GM11168 (cell line): ENCODE data around the gene AKAP8L.
"Not testable (repeated sequence)": the region's sequence is repeated elsewhere in the genome, so short reads cannot be mapped to it uniquely, and the experiment has no call there.

Experiments
- in situ Hi-C: fragments of 300-500 bp; cut with MboI; formaldehyde crosslinking; loops from one replicate; pipeline ENCODE4 v1.12.0; 2022; ENCODE audit warnings: low sequenced_read_pairs; ENCODE audit not compliant: unreplicated experiment

The AKAP8L gene

DNA sequence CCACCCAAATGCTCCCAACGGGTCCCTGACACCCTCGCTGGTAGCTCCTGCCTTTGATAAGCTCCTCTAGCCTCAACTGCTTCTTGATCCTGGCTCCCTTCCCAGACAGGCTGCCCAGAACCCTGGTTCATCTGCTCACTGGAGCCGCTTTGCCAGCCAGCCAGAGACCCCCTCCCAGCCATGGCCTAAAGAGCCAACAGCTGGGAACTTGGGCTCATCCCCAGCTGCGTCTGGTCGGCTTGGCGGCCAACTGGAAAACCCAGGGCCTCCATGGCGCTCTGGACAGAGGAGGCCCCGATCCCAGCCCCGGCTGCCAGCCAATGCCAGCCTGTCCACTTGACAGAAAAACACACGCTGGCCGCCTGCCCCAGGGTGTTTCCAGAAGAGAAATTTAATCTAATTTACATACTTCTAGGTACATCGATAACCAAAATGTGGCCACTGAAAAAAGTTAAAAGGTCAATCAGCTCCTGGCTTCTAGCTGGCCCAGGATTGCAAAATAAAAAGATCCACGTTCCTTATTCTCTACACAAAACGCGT is 3.0 kb upstream of the AKAP8L start:
- in situ Hi-C loops: no loop called here

GRCh38 chr19:15421136-15421695 is 2.4 kb upstream of the AKAP8L start:
- in situ Hi-C loops: no loop called here

- in situ Hi-C loops: loop anchor here (5.0 kb wide), 1 partner anchor 133 kb away; no protein-coding TSS in a partner anchor
Observed at GRCh38 chr19:15419413-15420025, 731 bp upstream of the AKAP8L start.

GRCh38 chr19:15418231-15418578 is 583 bp downstream of the AKAP8L start:
- in situ Hi-C loops: loop anchor here (5.0 kb wide), 1 partner anchor 134 kb away; no protein-coding TSS in a partner anchor

GRCh38 chr19:15417699-15418098 is 1.1 kb downstream of the AKAP8L start:
- in situ Hi-C loops: loop anchor here (5.0 kb wide), 1 partner anchor 135 kb away; no protein-coding TSS in a partner anchor

GRCh38 chr19:15412832-15413231 is 6.0 kb downstream of the AKAP8L start:
- in situ Hi-C loops: no loop called here

DNA sequence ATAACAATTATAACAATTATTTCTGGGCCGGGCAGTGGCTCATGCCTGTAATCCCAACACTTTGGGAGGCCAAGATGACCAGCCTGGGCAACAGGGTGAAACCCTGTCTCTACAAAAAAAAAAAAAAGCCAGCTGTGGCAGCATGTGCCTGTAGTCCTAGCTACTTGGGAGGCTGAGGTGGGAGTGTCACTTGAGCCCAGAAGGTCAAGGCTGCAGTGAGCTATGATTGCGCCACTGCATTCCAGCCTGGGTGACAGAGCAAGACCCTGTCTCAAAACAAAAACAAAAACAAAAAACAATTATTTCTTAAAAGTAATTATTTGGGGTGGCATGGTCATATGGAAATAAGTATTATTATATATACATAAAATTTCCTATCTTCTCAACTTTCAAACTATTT is 7.4 kb downstream of the AKAP8L start:
- in situ Hi-C loops: not testable (repeated sequence)

DNA sequence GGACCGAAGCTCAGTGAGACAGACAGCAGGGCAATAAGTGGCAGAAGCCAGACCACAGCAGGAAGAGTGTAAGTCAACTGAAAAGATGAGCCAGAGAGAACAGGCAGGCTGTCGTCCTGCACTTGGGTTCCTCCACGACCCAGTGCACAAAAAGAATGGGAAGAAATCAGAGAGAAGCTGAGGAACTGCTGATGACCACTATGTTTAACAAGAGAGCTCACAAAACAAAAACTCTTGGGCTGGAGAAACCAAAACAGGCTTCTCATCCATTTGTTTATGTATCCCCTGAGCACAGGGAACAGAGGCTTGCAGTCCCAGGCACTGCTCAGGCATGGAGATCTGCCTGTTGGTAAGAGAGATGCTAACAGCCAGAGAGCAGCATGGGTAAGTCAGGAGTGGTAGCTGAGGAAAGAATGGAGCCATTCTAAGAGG is 14.0 kb downstream of the AKAP8L start:
- in situ Hi-C loops: no loop called here

DNA sequence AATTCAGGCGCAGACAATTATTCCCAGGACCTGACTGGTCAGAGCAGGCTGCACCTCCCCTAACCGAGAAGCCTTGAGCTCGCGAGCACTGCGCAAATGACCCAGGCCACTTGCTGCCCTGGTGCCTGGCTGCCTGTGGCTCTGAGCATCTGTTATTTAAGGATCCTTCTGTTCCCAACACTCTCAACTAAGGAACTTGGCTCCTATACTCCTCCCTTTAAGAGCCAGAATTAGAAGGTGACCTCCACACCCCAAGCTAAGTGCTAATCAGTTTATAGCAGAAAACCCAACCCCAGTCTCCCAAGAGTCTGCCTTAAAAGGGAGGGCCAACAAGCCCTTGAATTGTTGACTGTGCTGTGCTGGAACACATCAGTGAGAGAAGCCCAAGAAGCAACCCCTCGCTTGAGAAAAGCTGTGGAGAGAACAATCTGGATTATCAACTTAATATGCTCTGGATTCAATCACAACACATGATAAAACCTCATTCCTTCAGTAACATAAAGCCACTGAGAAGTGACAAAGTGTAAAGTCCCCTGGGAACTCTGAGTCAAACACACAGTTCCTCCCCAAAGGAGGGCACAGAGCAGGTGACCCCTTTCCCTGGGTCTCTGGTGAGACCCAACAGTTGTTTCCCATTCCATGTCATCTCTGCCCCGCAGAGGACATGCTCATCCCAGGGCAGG is 14.6 kb downstream of the AKAP8L start:
- in situ Hi-C loops: no loop called here

GRCh38 chr19:15403151-15403531 is 15.6 kb downstream of the AKAP8L start:
- in situ Hi-C loops: no loop called here

GRCh38 chr19:15402411-15403150 is 16.2 kb downstream of the AKAP8L start:
- in situ Hi-C loops: no loop called here

DNA sequence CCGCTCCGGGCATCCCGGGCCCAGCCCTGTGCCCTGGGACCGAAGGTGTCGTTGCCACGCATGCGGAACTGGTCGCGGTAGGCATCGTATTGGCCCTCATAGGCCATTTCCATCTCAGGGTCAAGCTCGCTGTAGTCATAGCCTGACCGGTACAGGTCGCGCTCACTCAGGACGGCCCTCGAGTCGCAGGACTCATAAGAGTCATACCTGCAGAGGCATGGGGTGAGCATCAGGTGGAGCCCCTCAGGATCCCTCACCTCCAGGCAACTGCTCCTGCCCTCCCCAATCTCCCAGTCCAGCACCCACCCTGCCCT is 17.4 kb downstream of the AKAP8L start:
- in situ Hi-C loops: no loop called here

DNA sequence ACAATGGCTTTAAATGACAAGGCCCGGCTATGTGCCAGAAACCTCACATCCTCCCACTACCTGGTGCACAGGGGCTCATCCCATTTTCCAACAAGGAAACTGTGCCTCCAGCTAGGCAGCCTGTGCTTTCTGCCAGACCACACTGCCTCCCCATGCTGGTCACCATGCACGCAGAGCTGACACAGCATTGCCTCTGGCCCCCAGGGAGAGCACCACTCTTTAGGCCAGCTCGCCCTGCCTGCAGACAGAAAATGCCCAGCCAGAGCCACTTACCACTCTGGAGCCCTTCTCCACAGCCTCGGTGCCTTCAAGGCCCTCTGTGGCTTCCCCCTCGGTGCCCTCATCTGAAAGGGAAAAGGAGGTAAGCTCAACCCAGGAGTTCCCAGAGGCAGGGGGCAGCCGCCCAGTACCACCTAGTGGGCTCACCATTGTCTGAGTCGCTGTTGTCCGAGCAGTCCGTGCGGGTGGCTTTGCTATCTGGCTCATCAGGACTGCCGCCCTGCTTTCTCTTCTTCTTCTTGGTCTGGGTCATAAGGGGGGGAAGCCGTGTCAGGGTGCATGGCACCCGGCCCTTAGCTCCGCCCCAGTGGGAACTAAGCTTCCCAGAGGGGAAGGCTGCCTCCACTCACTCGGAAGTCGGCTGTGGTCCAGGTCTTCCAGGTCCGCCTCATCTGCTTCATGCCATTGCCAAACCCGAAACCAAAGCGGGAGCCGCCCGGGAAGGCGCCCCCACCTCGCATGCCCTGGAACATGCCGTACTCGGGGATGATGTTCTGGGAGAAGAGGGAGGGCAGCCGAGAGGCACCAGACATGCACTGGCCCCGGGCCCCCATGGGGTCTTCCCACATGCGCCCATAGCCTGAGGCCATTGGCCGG is 18.0 kb downstream of the AKAP8L start:
- in situ Hi-C loops: no loop called here

DNA sequence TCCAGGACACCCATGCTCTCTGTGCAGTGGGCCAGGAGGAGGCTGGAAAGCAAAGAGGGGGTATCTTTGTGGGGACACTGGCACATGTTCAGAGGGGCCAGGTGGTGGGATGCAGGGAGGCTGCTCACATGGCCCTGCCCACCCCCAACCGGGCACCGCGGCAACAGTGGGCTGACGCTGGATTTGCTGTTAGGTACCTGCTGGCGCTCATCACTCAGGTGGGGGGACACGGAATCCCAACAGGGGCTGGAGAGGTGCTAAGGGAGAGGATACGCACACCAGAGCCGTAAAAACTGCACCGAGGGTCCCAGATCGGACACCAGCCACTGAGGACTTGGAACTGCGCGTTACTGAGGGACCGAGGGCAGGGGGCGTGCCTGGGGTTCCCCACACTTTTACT is 19.2 kb downstream of the AKAP8L start:
- in situ Hi-C loops: no loop called here

DNA sequence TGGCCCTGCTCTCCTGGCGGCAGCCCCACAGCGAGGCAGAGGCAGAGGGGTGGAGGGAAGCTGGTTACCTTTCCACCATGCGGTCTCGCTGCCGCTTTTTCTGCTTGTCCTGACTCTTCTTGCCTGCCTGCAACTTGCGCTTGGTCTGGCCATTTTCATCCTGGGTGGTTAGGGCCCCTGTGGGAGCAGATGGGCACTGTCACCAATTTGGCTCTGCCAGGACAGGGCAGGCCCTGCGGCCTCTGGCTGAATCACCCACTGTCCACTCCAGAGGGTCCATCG is 19.6 kb downstream of the AKAP8L start:
- in situ Hi-C loops: no loop called here

DNA sequence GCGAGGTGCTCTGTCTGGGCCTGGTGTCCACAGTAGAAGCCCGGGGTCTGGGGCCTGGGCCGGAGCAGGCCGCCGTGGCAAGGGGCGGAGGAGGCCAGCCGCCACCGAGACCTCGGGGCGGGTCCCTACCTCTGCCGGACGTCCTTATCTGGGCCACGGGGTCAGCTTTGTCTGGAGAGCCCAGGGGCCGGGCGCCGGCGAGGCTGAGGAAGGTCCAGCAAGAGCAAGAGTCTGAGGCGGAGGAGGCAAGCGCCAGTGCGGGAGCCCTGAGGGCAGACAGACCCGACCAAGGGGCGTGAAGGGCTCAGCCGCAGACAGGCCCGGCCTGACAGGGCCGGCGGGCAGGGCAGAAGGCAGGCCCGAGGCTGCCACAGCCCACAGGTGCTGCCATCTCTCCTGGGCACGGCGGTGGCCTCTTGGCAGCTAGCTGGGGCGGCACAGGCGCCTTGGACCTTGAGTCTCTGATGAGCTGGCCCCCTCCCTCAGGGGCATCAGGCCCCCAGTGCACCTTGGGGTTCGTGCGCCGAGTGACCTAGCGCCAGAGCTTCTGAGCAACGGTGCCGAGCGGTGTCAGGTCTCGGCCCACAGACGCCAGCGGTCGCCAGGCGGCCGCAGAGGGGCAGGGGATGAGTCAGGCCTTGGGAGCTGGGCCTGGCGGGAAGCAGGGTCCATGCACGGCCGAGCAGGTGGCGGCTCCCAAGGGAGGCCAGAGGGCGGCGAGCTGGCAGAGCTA is 20.1 kb downstream of the AKAP8L start:
- in situ Hi-C loops: no loop called here

- in situ Hi-C loops: no loop called here
Observed at GRCh38 chr19:15397782-15398181, 21.0 kb downstream of the AKAP8L start.

GRCh38 chr19:15397236-15397635 is 21.6 kb downstream of the AKAP8L start:
- in situ Hi-C loops: no loop called here

- in situ Hi-C loops: no loop called here
Observed at GRCh38 chr19:15396436-15396835, 22.4 kb downstream of the AKAP8L start.

GRCh38 chr19:15395251-15395650 is 23.5 kb downstream of the AKAP8L start:
- in situ Hi-C loops: not testable (repeated sequence)
